SJSA1 (cell line): ENCODE measurements around the gene GPRIN2. TPM values are rescaled to one million over a fixed set of nuclear protein-coding genes. Genes with fewer than 3 reads are reported as not detected.
A peak's percentile ranks its signal among the peaks of the same experiment; 100 is the strongest.
"Not testable (repeated sequence)": the region's sequence is repeated elsewhere in the genome, so short reads cannot be mapped to it uniquely, and the experiment has no call there.

Experiments
- DNase-seq, 2 experiments: peaks; one replicate each; pipeline ENCODE4 v3.0.0-alpha.2; 2015 to 2020; ENCODE audit warnings: low spot score in 2 of 2, low read depth in 1 of 2
- H3K27ac ChIP-seq: fragments of 250-450 bp; sonication (Bioruptor Pico); 2 replicates; pipeline ENCODE4 v1.5.1; 2020; ENCODE audit warnings: mild to moderate bottlenecking, moderate library complexity
- H3K27me3 ChIP-seq: fragments of 250-450 bp; sonication (Bioruptor Pico); replicated peaks from 2 replicates; pipeline ENCODE4 v1.5.1; 2020; ENCODE audit warnings: mild to moderate bottlenecking, moderate library complexity
- H3K36me3 ChIP-seq: fragments of 250-450 bp; sonication (Bioruptor Pico); 2 replicates; pipeline ENCODE4 v1.5.1; 2020; ENCODE audit warnings: mild to moderate bottlenecking
- H3K4me1 ChIP-seq: fragments of 250-450 bp; sonication (Bioruptor Pico); replicated peaks from 2 replicates; pipeline ENCODE4 v1.6.1; 2021; ENCODE audit warnings: mild to moderate bottlenecking
- H3K4me3 ChIP-seq: fragments of 250-450 bp; sonication (Bioruptor Pico); 2 replicates; pipeline ENCODE4 v1.5.1; 2020; ENCODE audit warnings: mild to moderate bottlenecking
- H3K9me3 ChIP-seq: fragments of 250-450 bp; sonication (Bioruptor Pico); replicated peaks from 2 replicates; pipeline ENCODE4 v1.5.1; 2020; ENCODE audit warnings: mild to moderate bottlenecking
- total RNA-seq: library from RNA; depleted of rRNA; stranded (reverse); fragments of >200 nt; shearing (Covaris generic); gene quantifications from 2 replicates; pipeline ENCODE4 v1.2.3, GENCODE V29; 2014; rRNA removed

GPRIN2 gene
- 0.42 and 1.3 TPM in 2 replicates for total RNA-seq

DNA sequence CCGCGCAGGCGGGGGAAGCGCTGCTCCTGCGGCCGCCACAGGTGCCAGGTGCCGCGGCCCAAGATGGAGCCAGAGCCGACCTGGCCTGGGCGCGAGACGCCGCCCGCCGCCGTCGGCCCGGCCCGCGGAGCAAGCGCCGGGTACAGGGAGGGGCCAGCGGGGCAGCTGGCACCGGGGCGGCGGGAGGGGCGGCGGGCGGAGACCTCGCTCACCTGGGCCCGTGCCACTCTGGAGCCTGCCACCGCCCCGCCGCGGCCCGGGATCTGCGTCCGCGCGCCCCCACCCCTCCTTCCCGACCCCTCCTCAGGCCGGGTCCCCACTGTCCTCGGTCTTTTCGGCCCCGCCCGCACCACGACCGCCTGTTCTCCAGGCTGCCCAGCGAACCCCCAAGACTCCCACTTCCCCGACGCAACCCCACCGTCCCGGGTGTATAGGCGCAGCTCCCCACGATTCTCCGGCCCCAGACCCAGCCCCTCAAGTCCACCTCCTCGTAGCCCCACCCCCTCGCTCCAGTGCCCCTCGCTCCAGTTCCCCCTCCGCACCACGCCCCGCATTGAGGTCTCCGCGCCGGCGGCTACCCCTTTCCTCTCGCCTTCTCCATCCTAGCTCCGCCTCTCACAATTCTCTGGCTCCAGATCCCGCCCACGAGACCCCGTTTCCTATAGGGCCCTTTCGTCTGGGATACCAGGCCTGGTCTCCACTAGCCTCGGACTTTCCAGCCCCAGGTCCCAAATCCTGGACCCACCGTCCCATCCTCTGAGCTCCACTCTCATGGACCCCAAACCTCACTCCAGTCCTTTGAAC is at the start of gene GPRIN2:
Gene GPRIN2 (minus strand): TSS at position 144 of the 804 bp plus-strand sequence. CDS start 5,922 bp downstream, outside the sequence.
- 0 out of 2 replicates have a peak, but pooled peaks cover 2% of the 10 kb centered on the region for H3K9me3 ChIP-seq
- H3K27ac ChIP-seq, result no peak within 1 kb of the TSS
- H3K4me1 ChIP-seq, result peaks cover 5% of the 10 kb centered on the region
- H3K4me3 ChIP-seq, result peak within 1 kb of the TSS; percentile 21
- peak in 1 of 2 experiments; percentile 57 for DNase-seq
- H3K36me3 ChIP-seq, result no peaks in the 10 kb centered on the region
- H3K27me3 ChIP-seq, result peaks cover 4% of the 10 kb centered on the region; the same call in 1 of the 2 replicates

DNA sequence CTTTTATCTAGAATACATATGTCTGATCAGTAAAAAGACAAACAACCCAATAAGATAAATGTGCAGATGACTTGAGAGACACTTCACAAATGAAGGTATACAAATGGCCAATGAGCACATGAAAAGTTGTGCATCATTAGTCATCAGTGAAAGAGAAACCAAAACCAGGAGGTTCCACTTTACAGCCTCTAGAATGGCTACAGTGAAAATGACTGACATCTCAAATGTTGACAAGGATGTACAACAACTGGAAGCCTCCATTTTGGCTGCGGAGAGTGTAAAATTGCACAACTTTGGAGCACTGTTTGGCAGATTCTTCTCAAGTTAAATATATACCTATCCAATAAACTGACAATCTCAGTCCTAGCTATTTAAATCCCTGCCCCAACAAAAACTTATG is 44.1 kb upstream of the GPRIN2 start:
- H3K9me3 ChIP-seq, H3K36me3 ChIP-seq, H3K27ac ChIP-seq, H3K4me1 ChIP-seq, H3K27me3 ChIP-seq, DNase-seq, H3K4me3 ChIP-seq: not testable (repeated sequence)

- H3K27ac ChIP-seq, DNase-seq, H3K36me3 ChIP-seq, H3K4me3 ChIP-seq, H3K27me3 ChIP-seq, H3K9me3 ChIP-seq, H3K4me1 ChIP-seq: not testable (repeated sequence)
Observed at GRCh38 chr10:46597616-46598246, 41.3 kb upstream of the GPRIN2 start.

DNA sequence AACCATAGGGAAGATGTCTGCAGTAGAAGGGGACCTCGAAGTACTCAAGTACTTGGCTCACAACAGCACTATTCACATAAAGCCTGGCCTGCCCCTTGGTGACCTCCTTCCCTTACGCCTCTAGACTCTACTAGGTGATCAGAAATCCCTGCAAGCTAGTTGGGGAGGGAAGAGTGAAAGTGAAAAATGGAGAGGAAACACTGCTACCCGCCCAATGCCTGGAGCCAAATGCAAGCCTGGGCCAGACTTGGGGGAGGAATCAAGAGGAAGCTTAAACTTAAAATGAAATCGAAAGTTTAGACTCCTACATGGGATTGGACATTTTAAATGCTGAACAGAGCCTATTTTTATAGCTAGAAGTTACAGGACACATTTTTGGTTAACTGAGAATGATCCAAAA is 40.1 kb upstream of the GPRIN2 start:
- H3K4me1 ChIP-seq, DNase-seq, H3K27ac ChIP-seq, H3K9me3 ChIP-seq, H3K36me3 ChIP-seq, H3K4me3 ChIP-seq, H3K27me3 ChIP-seq: not testable (repeated sequence)

DNA sequence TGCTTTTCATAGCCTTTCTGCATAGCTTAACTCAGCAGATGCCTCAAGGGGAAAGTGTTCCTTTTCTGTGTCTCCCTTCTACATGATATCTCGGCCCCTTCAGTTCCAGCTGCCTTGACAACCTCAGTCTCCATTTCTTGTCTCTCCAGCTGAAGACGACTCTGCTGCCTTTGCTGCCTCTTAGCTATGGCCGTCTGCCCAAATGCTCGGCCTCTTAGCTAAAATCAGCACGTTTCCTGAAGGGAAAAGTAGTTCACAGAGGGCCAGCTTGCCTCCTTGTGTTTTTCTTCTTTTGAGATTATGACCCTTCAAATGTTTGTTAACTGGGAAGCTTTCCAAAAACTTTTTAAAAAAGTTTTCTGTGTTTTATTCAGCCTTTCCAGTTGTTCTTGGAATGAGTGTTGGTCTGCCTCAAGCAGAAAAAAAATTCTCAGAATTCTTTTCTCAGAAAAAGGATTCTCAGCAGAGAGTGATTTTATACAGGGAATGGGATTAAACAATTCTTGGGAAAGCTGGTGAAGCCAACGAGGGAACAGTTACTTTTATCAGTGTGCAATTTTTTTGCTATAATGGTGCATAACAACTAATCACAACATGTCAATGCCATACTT is 38.1 kb upstream of the GPRIN2 start:
- H3K9me3 ChIP-seq, H3K4me3 ChIP-seq, DNase-seq, H3K27ac ChIP-seq, H3K4me1 ChIP-seq, H3K27me3 ChIP-seq, H3K36me3 ChIP-seq: not testable (repeated sequence)

- H3K36me3 ChIP-seq, H3K27ac ChIP-seq, H3K4me1 ChIP-seq, DNase-seq, H3K27me3 ChIP-seq, H3K4me3 ChIP-seq, H3K9me3 ChIP-seq: not testable (repeated sequence)
Observed at GRCh38 chr10:46593307-46593706, 36.8 kb upstream of the GPRIN2 start.

- not testable (repeated sequence) for DNase-seq, H3K9me3 ChIP-seq, H3K4me1 ChIP-seq, H3K4me3 ChIP-seq, H3K27ac ChIP-seq, H3K27me3 ChIP-seq, H3K36me3 ChIP-seq
Observed at GRCh38 chr10:46591053-46591452, 34.6 kb upstream of the GPRIN2 start.

DNA sequence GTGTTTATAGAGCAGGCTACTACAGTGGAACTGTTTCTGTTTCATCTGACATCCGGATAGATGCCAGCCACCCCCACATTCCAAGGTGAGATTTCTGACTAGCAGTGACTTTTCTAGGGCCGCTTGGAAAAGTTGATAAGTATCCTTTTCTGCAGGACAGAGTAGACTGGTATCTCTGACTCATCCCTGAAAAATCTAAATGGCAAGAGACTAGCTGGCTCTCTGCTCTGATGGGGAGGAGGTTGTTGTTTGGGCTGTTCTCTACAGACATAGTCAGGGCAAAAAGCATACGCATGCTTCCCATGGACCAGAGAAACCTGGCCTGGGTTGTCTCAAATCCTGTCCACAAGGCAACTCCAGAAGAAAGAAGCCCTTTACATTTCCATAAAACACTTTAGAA is 33.1 kb upstream of the GPRIN2 start:
- H3K36me3 ChIP-seq, DNase-seq, H3K27ac ChIP-seq, H3K4me3 ChIP-seq, H3K9me3 ChIP-seq, H3K27me3 ChIP-seq, H3K4me1 ChIP-seq: not testable (repeated sequence)

- DNase-seq, H3K9me3 ChIP-seq, H3K36me3 ChIP-seq, H3K4me1 ChIP-seq, H3K27ac ChIP-seq, H3K27me3 ChIP-seq, H3K4me3 ChIP-seq: not testable (repeated sequence)
Observed at GRCh38 chr10:46588221-46588620, 31.8 kb upstream of the GPRIN2 start.

- not testable (repeated sequence) for H3K4me3 ChIP-seq, H3K27me3 ChIP-seq, DNase-seq, H3K36me3 ChIP-seq, H3K9me3 ChIP-seq, H3K4me1 ChIP-seq, H3K27ac ChIP-seq
Observed at GRCh38 chr10:46587546-46587945, 31.1 kb upstream of the GPRIN2 start.

- H3K27ac ChIP-seq, H3K4me1 ChIP-seq, H3K4me3 ChIP-seq, H3K9me3 ChIP-seq, DNase-seq, H3K27me3 ChIP-seq, H3K36me3 ChIP-seq: not testable (repeated sequence)
Observed at GRCh38 chr10:46585246-46585645, 28.8 kb upstream of the GPRIN2 start.

DNA sequence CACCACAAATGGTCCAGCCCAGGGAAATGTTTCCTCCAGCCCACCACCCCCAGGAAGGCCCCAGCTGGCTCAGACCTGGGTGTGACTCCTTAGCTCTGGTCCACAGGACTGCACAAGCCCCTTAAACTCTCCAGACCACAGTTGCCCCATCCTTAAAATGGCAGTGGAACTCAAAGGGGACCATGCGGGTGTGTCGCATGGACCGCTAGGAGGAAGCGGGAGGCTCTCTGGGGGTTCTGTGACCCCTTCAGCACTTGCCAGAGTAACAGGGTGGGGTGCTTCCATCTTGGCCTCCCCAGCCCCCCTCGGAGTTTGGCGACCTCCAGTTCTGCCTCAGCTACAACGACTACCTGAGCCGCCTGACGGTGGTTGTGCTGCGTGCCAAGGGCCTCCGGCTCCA is 27.7 kb upstream of the GPRIN2 start:
- H3K36me3 ChIP-seq, H3K9me3 ChIP-seq, H3K4me3 ChIP-seq, H3K4me1 ChIP-seq, H3K27ac ChIP-seq, DNase-seq, H3K27me3 ChIP-seq: not testable (repeated sequence)

- not testable (repeated sequence) for DNase-seq, H3K9me3 ChIP-seq, H3K4me3 ChIP-seq, H3K36me3 ChIP-seq, H3K27me3 ChIP-seq, H3K27ac ChIP-seq, H3K4me1 ChIP-seq
Observed at GRCh38 chr10:46582568-46582967, 26.1 kb upstream of the GPRIN2 start.

- not testable (repeated sequence) for H3K36me3 ChIP-seq, H3K27me3 ChIP-seq, DNase-seq, H3K27ac ChIP-seq, H3K4me1 ChIP-seq, H3K4me3 ChIP-seq, H3K9me3 ChIP-seq
Observed at GRCh38 chr10:46581997-46582396, 25.5 kb upstream of the GPRIN2 start.
